ENCODE measurements around the gene CDHR3.

- TF ChIP-seq, protein P1, sequence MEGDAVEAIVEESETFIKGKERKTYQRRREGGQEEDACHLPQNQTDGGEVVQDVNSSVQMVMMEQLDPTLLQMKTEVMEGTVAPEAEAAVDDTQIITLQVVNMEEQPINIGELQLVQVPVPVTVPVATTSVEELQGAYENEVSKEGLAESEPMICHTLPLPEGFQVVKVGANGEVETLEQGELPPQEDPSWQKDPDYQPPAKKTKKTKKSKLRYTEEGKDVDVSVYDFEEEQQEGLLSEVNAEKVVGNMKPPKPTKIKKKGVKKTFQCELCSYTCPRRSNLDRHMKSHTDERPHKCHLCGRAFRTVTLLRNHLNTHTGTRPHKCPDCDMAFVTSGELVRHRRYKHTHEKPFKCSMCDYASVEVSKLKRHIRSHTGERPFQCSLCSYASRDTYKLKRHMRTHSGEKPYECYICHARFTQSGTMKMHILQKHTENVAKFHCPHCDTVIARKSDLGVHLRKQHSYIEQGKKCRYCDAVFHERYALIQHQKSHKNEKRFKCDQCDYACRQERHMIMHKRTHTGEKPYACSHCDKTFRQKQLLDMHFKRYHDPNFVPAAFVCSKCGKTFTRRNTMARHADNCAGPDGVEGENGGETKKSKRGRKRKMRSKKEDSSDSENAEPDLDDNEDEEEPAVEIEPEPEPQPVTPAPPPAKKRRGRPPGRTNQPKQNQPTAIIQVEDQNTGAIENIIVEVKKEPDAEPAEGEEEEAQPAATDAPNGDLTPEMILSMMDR (IDR thresholded peaks at IDR 0.05) = no peak
- TF ChIP-seq MAX (IDR thresholded peaks at IDR 0.05) (no peak), KDM1A (IDR thresholded peaks at IDR 0.05; ENCODE audit: low read depth) (no peak)
Observed at GRCh38 chr7:105992905-105993304, 29.8 kb downstream of the CDHR3 start.
